LHCN-M2 (cell line): ENCODE results near the gene KRTCAP2. TPM values are rescaled to one million over a fixed set of nuclear protein-coding genes. Genes with fewer than 3 reads are reported as not detected.
"Not testable (repeated sequence)": the region's sequence is repeated elsewhere in the genome, so short reads cannot be mapped to it uniquely, and the experiment has no call there.

ENCODE experiments used
- DNase-seq: peaks from one replicate; pipeline ENCODE4 v3.0.0-alpha.2; 2012; ENCODE audit warnings: low read depth
- total RNA-seq: library from RNA; depleted of rRNA; stranded (reverse); fragments of >200 nt; gene quantifications from 2 replicates; pipeline ENCODE4 v1.2.3, GENCODE V29; 2014

Gene KRTCAP2
- total RNA-seq, 1 experiment from 2014 or later, result 96.7 TPM

DNA sequence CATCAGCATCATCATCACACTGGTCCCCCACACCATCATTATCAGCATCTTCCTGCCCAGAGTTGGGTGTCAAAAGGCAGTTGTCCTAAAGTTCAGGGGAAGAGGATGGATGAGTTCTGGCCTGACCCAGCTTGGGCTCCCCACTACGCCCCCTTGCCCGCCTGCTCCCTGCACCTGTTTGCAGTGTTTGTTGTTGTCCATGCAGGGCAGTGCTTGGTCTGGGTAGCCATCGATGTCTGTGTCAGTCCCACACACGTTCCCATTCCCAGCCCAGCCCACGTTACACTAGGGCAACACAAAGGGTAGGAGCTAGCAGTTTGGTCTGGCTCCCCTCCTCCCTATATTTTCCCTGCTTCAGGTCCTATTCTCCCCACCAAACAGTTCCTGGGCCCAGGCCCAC lies 27.8 kb upstream of the KRTCAP2 start:
- no peak for DNase-seq

DNA sequence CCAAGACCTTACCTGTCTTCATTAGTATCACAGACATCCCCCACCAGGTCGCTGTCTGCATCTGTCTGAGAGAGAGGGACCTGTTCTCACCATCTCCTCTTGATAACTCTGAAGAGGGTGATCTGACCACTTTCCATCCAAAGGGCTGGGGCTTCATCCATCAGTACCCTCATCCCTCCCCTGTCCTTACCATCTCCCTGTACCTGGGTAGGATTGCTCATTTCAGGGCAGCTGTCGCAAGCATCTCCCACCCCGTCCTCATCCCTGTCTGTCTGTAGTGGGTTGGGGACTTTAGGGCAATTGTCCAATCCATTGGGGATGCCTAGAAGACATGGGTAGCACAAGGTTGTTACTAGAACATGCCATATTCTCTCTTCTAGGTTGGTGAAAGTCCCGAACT lies 26.7 kb upstream of the KRTCAP2 start:
- no peak for DNase-seq

DNA sequence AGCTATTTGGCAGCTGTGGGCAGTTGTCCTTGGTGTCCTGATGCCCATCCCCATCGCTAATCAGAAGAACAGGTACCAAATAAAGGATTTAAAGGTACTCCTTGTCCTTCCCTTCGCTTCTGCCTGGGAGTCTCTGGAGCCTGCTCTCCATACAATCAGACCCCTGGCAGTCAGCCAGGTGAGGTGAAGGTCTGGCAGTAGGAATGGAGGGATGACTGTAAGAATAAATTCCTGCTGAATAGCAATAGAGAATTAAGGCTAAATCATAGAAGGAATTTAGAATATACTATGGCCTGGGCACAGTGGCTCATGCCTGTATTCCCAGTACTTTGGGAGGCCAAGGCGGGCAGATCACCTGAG lies 25.4 kb upstream of the KRTCAP2 start:
- DNase-seq, result no peak

DNA sequence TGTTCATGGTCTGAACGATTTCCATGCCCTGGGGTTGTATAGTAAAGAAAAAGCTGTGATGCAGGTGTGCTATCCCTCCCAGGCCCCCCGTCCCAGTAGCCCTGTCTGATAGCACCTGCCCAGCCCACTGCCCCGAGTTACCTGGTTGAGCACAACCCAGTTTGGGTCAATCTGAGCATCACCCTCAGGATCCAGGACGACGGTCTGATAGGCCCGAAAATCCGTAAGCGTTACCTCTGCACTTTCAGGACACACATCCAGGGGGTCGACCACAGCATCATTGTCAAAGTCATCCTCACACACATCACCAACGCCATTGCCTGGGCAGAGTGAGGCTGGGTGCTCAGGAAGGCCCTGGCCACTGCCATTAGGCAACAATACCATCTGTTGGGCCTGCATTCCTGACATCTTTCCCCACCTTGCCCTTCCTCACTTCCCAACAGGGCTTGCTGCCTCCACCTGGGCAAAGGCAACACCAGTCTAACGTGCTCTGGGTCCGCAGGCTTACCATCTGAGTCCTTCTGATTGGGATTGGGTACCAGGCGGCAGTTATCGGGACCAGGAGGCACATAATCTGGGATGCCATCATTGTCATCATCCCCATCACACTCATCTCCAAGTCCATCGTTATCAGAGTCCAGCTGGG lies 24.9 kb upstream of the KRTCAP2 start:
- no peak for DNase-seq

DNA sequence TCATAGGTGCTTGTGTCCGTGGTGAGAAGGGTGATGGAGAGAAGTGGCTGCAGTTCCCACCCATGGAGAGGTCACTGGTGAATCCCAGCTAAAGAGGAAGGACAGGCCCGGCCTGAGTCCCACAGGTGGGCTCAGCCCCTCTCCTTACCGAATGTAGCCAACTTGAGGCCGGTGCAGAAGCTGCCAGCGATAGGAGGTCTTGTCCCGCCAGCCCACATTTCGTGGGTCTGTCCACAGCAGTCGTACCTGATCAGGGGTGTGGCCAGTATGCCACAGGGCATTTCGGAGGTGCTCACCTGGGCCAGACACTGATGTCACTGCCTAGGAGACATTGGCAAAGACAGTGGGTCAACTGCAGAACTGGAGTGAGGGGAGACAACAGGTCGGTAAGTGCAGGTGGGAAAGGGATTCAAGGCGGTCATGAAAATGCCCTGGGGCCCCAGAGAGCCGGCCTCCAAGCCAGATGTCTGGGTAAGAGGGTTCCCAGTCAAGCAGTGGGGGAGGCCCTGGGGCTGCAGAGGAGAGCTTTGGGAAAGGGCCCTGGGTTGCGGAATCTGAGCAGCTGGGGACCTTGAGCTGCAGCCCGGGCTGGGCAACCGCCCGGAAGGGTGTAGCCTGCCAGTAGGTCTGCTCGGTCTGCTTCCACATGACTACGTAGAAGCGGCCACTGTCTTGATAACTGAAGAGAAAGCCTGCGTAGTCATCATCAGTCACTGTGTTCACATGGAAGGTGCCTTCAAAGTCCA lies 24.0 kb upstream of the KRTCAP2 start:
- DNase-seq, result no peak

DNA sequence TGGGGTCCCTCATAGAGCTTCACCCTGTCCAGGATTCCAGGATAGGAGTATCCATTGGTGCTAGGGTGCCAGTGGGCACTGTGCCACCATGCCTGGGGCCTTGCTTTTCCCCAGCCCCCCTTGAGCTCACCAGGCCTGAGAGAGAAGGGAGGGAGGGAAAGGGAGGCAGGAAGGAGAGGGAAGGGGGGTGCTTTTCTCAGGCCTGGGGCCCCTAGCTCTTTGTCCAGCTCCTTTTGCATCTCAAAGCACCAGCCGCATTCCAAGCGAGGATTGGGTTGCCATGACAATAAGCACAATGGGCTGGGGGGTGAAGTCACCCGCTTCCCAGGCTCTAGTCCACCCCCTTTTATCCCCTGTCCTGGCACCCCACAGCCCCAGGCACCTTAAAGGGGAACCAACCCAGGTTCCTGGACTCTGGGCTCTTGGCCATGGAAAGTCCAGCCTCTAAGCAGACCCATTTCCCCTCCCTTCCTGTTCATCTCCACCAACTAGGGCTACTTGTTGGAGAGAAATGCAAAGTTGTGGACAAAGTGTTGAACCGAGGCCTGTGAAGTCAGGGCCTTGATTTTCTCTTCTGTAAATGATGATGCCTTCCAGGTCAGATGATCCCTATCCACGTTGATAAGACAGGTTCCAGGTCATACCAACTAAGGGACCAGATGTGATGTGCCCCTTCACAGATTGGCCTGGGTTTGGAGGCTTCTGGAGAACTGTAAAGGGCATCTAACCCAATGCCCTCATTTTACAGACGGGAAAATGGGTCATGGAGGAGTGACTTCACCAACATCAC lies 23.2 kb upstream of the KRTCAP2 start:
- no peak for DNase-seq

GRCh38 chr1:155195201-155196102 lies 22.3 kb upstream of the KRTCAP2 start:
- DNase-seq, result no peak

- DNase-seq, result not testable (repeated sequence)
These were observed 20.8 kb upstream of the KRTCAP2 start for GRCh38 chr1:155193991-155194240.

GRCh38 chr1:155193275-155193990 lies 20.3 kb upstream of the KRTCAP2 start:
- DNase-seq, result peak; percentile 93

GRCh38 chr1:155192346-155193274 lies 19.5 kb upstream of the KRTCAP2 start:
- DNase-seq, result no peak

DNA sequence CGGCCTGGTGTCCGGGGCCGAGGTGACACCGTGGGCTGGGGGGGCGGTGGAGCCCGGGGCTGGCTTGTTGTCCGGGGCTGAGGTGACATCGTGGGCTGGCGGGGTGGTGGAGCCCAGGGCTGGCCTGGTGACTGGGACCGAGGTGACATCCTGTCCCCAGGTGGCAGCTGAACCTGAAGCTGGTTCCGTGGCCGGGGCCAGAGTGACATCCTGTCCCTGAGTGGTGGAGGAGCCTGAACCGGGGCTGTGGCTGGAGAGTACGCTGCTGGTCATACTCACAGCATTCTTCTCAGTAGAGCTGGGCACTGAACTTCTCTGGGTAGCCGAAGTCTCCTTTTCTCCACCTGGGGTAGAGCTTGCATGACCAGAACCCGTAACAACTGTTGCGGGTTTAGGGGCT lies 18.8 kb upstream of the KRTCAP2 start:
- no peak for DNase-seq

GRCh38 chr1:155189926-155190325 lies 16.8 kb upstream of the KRTCAP2 start:
- not testable (repeated sequence) for DNase-seq

- DNase-seq, result no peak
These were observed 15.2 kb upstream of the KRTCAP2 start for GRCh38 chr1:155188268-155188667.

GRCh38 chr1:155187456-155187891 lies 14.4 kb upstream of the KRTCAP2 start:
- DNase-seq, result no peak

- DNase-seq, result no peak
These were observed 13.8 kb upstream of the KRTCAP2 start for GRCh38 chr1:155186794-155187455.

DNA sequence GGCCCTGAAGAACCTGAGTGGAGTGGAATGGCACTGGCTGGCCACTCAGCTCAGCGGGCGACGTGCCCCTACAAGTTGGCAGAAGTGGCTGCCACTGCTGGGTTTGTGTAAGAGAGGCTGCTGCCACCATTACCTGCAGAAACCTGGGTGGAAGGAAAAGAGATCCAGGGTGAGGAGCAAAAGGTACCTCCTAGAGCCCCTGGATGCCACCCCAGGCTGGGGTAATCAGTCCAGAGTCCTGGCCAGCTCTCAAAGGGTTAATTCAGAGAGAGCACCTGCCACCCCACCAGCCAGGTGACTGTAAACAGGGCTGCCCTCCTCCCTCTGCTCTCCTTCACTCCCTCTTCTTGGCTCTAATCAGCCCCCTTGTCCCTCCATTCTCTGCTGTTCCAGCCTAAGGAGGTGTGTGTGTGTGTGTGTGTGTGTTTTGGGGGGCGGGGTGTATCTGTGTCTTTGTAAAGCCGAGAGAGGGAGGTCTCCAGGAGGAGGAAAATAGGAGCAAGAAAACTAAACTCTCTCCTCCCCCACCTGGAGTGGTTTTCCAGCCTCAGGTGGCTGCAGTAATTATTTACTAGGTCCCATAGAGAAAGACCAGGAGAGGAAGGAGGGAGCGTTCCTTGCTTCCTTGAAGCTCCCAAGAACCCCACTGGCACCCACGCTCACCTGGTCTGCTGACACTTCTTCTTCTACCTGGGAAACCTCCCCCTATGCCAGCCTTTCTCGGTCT lies 13.1 kb upstream of the KRTCAP2 start:
- no peak for DNase-seq

GRCh38 chr1:155185783-155186066 lies 12.6 kb upstream of the KRTCAP2 start:
- no peak for DNase-seq

DNA sequence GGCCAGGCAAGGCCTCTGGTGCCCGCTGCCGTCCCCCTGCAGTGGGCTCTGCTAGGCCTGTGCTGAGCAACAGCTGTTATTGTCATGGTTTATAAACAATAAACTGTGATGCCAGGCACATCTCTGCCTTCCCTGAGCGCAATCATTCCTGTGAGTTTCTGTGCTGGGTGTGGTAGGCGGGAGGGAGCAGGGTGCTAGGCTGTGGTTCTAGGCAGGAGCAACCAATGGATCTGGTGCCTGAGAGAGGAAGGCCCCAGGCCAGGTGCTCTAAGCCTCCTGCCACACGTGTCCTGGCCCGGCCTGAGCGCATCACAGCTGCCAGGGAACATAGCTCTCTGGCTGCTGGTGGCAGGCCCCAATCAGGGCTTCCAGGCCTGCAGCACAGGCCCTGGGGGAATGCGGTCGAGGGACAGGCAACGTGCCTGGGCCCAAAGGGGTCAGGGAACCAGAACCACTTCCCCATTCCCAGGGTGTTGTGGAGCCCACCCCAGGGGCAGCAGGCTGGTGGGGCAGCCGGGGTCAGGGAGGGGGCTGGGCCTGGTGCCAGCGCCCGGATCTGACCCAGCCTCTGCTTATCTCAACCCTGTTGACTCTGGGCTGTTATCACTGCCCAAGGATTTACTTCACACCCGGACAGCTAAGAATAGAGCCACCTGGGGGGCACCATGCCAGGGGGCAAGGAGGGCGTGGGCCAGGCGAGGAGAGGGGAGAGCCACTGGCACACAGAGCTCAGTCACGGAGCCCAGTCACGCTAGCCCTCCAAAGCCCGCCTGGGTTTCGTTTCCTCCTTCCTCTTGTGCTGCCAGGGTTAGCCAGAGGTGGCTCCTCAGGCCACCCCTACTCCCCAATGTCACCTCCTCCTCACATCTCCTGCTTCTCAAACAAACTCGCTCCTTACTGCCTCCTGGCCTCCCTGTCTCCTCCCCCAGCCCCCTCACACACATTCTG lies 12.0 kb upstream of the KRTCAP2 start:
- no peak for DNase-seq
